Spleen (tissue), 11 donors: ENCODE results near the gene ABTB1. TPM values are rescaled to one million over a fixed set of nuclear protein-coding genes. Genes with fewer than 3 reads are reported as not detected.

Experiments used
- DNase-seq: peaks from one replicate; pipeline ENCODE4 v3.0.0-alpha.2; 2020
- H3K27ac ChIP-seq, 8 donors: fragments of 200-600 bp; sonication (generic) in 7 of 8; 1 replicate in 4 of 8; 2 replicates in 4 of 8; pipeline versions ENCODE4 v1.5.0 to v1.8.0; 2016 to 2021; ENCODE audit warnings: inconsistent platforms in 4 of 8, mild to moderate bottlenecking in 4 of 8, moderate library complexity in 1 of 8
- H3K27me3 ChIP-seq, 7 donors: fragments of 200-600 bp; sonication (generic) in 6 of 7; replicated peaks in 1 of 7; 1 replicate in 4 of 7; 2 replicates in 3 of 7; pipeline versions ENCODE4 v1.5.0 to v1.8.0; 2016 to 2021; ENCODE audit warnings: inconsistent platforms in 3 of 7, mild to moderate bottlenecking in 1 of 7
- H3K36me3 ChIP-seq, 6 donors: fragments of 200-600 bp; sonication (generic) in 5 of 6; 1 replicate in 4 of 6; 2 replicates in 2 of 6; pipeline versions ENCODE4 v1.5.0 to v1.8.0; 2016 to 2021; ENCODE audit warnings: inconsistent platforms in 2 of 6
- H3K4me1 ChIP-seq, 6 donors: fragments of 200-600 bp; sonication (generic) in 5 of 6; 1 replicate in 3 of 6; 2 replicates in 3 of 6; pipeline versions ENCODE4 v1.5.0 to v1.8.0; 2016 to 2021; ENCODE audit warnings: inconsistent platforms in 3 of 6
- H3K4me3 ChIP-seq, 8 donors: fragments of 200-600 bp; sonication (generic) in 7 of 8; 1 replicate in 4 of 8; 2 replicates in 4 of 8; pipeline versions ENCODE4 v1.5.0 to v1.8.0; 2016 to 2021; ENCODE audit warnings: inconsistent platforms in 4 of 8, mild to moderate bottlenecking in 4 of 8, moderate library complexity in 2 of 8
- H3K9me3 ChIP-seq, 8 donors: fragments of 200-600 bp; sonication (generic) in 7 of 8; 1 replicate in 4 of 8; 2 replicates in 4 of 8; pipeline versions ENCODE4 v1.5.0 to v1.8.0; 2016 to 2021; ENCODE audit warnings: inconsistent platforms in 4 of 8
- POLR2A ChIP-seq, 3 donors: fragments of 450-650 bp; IDR thresholded peaks; one replicate each; pipeline ENCODE4 v1.5.1; 2017; ENCODE audit warnings: antibody characterized with exemption in 3 of 3, mild to moderate bottlenecking in 1 of 3
- POLR2AphosphoS5 ChIP-seq, 3 donors: sonication (generic); formaldehyde crosslinking; IDR thresholded peaks; one replicate each; pipeline ENCODE4 v1.5.1; 2017; ENCODE audit warnings: antibody characterized with exemption in 3 of 3
- WGBS, 5 donors: extraction: QIAGEN DNeasy Blood & Tissue Kit in 3 of 5; methylation state at CpG; one replicate each; pipeline versions ENCODE4 v1.1.5 to v1.1.7; 2013 to 2018; 5-methylcytosine and 5-hydroxymethylcytosine counted together
- intact Hi-C: fragments of 100-400 bp; cut with DNase I; formaldehyde crosslinking; loops from one replicate; pipeline ENCODE4 v1.15.0; 2023; ENCODE audit warnings: low total_unique reads
- polyA plus RNA-seq, 3 donors: library from polyadenylated mRNA; stranded (reverse); fragments of 200-250 nt; gene quantifications; one replicate each; pipeline ENCODE4 v1.2.1, GENCODE V29; 2013
- total RNA-seq, 7 donors: library from RNA; depleted of rRNA in 3 of 7; stranded (reverse); fragments of >200 nt in 3 of 7; fragmentation: NEBNext Ultra II Directional in 4 of 7; extraction: Animal tissue kit (Norgen Biotek cat#: 25700) in 4 of 7; gene quantifications; one replicate each; pipeline versions ENCODE4 v1.1.0 to v1.2.1, GENCODE V29; 2016 to 2021
- TF ChIP-seq, protein P1 (sequence below), 11 experiments: fragments of 200-600 bp in 7 of 11; fragments of 450-650 bp in 4 of 11; sonication (generic) in 4 of 11; IDR thresholded peaks in 8 of 11; conservative IDR thresholded peaks in 3 of 11; 1 replicate in 7 of 11; 2 replicates in 4 of 11; pipeline versions ENCODE4 v1.4.0 to v1.8.0; 2016 to 2021; ENCODE audit warnings: antibody characterized with exemption in 11 of 11, inconsistent platforms in 4 of 11, mild to moderate bottlenecking in 1 of 11
- donor health status: healthy with polysubstance abuse.
- donor health status: DM: no; HTN: no; CAD: no; lungs with moderate emphysema.
- donor health status: DM: no; HTN: no; CAD: no.
- donor health status: Bipolar disorder and iron deficiency.
- donor health status: healthy.
- donor health status: DM: no; HTN: no; CAD: no.
- donor health status: DM: yes; HTN: yes; CAD: no.

ABTB1 gene
- total and polyA plus RNA-seq, 10 donors = 57.9 to 172 (median 145) TPM

GRCh38 chr3:127639173-127640041, 33.3 kb upstream of the ABTB1 start:
- no peak for DNase-seq
- no peaks in the 10 kb centered on the region for H3K9me3 ChIP-seq
- no peaks in the 10 kb centered on the region for H3K36me3 ChIP-seq
- intact Hi-C loops = no loop called here
- no peaks in the 10 kb centered on the region for H3K27me3 ChIP-seq
- no peak overlapping the region for H3K4me3 ChIP-seq
- TF ChIP-seq, protein P1, sequence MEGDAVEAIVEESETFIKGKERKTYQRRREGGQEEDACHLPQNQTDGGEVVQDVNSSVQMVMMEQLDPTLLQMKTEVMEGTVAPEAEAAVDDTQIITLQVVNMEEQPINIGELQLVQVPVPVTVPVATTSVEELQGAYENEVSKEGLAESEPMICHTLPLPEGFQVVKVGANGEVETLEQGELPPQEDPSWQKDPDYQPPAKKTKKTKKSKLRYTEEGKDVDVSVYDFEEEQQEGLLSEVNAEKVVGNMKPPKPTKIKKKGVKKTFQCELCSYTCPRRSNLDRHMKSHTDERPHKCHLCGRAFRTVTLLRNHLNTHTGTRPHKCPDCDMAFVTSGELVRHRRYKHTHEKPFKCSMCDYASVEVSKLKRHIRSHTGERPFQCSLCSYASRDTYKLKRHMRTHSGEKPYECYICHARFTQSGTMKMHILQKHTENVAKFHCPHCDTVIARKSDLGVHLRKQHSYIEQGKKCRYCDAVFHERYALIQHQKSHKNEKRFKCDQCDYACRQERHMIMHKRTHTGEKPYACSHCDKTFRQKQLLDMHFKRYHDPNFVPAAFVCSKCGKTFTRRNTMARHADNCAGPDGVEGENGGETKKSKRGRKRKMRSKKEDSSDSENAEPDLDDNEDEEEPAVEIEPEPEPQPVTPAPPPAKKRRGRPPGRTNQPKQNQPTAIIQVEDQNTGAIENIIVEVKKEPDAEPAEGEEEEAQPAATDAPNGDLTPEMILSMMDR (IDR thresholded peaks at IDR 0.05 in 8 of 11, conservative IDR thresholded peaks at IDR 0.05 in 3 of 11) = no peak
- TF ChIP-seq POLR2A (IDR thresholded peaks at IDR 0.05) (no peak), POLR2AphosphoS5 (IDR thresholded peaks at IDR 0.05) (no peak)
- H3K27ac ChIP-seq = no peak overlapping the region
- 83 to 92% (median 91%) methylated on average over 5 of the region's 5 CpGs for WGBS, 5 donors
- peaks cover 0 to 7% (median 0%) of the 10 kb centered on the region in 6 donors for H3K4me1 ChIP-seq

GRCh38 chr3:127640042-127640355, 32.8 kb upstream of the ABTB1 start:
- H3K27me3 ChIP-seq = no peaks in the 10 kb centered on the region
- intact Hi-C loops = no loop called here
- peaks cover 0 to 7% (median 0%) of the 10 kb centered on the region in 6 donors for H3K4me1 ChIP-seq
- H3K9me3 ChIP-seq = no peaks in the 10 kb centered on the region
- H3K27ac ChIP-seq = no peak overlapping the region
- TF ChIP-seq, protein P1 (IDR thresholded peaks at IDR 0.05 in 8 of 11, conservative IDR thresholded peaks at IDR 0.05 in 3 of 11) = no peak
- no peak for TF ChIP-seq POLR2A (IDR thresholded peaks at IDR 0.05)
- no peak for TF ChIP-seq POLR2AphosphoS5 (IDR thresholded peaks at IDR 0.05)
- no peak for DNase-seq
- H3K36me3 ChIP-seq = no peaks in the 10 kb centered on the region
- WGBS, 5 donors = 94 to 98% (median 97%) methylated on average over 3 of the region's 3 CpGs
- no peak overlapping the region for H3K4me3 ChIP-seq

DNA sequence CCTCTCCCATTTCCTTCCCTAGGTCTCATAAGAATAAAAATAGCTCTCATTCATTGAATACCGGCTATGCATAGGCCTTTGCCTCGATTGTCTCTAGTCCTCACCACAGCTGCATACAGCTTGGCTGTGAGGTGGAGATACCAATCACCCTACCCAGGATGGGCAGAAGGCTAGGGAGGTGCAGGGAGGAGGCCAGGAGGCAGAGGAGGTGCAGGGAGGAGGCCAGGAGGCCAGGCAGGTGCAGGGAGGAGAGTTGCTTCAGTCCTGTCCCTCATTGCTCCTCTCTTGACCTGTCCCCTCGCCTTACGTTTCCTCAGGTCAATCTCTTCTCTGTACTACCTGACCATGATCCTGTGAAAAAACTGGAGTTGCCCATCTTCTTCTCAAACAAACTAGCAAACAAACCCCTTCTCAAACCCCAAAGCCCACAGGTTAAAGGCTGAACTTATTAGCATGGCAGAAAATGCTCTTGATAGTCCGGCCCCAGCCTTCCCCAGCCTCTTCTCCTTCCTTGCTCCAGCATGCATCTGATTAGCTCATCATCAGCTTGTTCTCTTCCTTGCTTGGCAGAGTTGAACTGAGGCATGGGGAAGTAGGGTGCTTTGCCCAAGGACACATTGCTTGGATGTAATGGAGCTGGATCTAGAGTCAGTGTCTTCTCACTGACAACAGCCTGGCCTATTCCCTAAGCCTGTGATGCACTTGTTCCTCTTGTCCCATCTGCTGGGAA, 27.9 kb upstream of the ABTB1 start:
- Histone ChIP-seq H3K27me3 (no peaks in the 10 kb centered on the region), H3K4me1 (no peaks in the 10 kb centered on the region), H3K9me3 (no peaks in the 10 kb centered on the region), H3K4me3 (no peak overlapping the region), H3K36me3 (no peaks in the 10 kb centered on the region), H3K27ac (no peak overlapping the region)
- no peak for DNase-seq
- WGBS, 5 donors = 62 to 71% (median 65%) methylated on average over 5 of the region's 5 CpGs
- TF ChIP-seq, protein P1 (IDR thresholded peaks at IDR 0.05 in 8 of 11, conservative IDR thresholded peaks at IDR 0.05 in 3 of 11) = no peak
- no peak for TF ChIP-seq POLR2AphosphoS5 (IDR thresholded peaks at IDR 0.05)
- no peak for TF ChIP-seq POLR2A (IDR thresholded peaks at IDR 0.05)
- intact Hi-C loops = no loop called here

- no peaks in the 10 kb centered on the region for H3K9me3 ChIP-seq
- 89 to 97% (median 93%) methylated on average over 6 to 8 of the region's 8 CpGs for WGBS, 5 donors
- TF ChIP-seq POLR2AphosphoS5 (IDR thresholded peaks at IDR 0.05) = no peak
- TF ChIP-seq POLR2A (IDR thresholded peaks at IDR 0.05) = no peak
- TF ChIP-seq, protein P1 (IDR thresholded peaks at IDR 0.05 in 8 of 11, conservative IDR thresholded peaks at IDR 0.05 in 3 of 11) = no peak
- H3K36me3 ChIP-seq = no peaks in the 10 kb centered on the region
- no peak overlapping the region for H3K4me3 ChIP-seq
- intact Hi-C loops = no loop called here
- no peak for DNase-seq
- H3K27ac ChIP-seq = no peak overlapping the region
- no peaks in the 10 kb centered on the region for H3K27me3 ChIP-seq
- H3K4me1 ChIP-seq = no peaks in the 10 kb centered on the region
These were observed 27.3 kb upstream of the ABTB1 start for GRCh38 chr3:127645371-127646015.
